Activated T-cell treated with anti-CD3 and anti-CD28 coated beads, Interleukin-2, amount 50 U/mL, for 1 hour (primary cell): ENCODE data around the gene AGBL4.

Experiments
- DNase-seq: peaks from one replicate; pipeline ENCODE4 v3.0.0-alpha.2; 2020

AGBL4 gene

GRCh38 chr1:49694251-49694827 lies 329.4 kb downstream of the AGBL4 start:
- no peak for DNase-seq

DNA sequence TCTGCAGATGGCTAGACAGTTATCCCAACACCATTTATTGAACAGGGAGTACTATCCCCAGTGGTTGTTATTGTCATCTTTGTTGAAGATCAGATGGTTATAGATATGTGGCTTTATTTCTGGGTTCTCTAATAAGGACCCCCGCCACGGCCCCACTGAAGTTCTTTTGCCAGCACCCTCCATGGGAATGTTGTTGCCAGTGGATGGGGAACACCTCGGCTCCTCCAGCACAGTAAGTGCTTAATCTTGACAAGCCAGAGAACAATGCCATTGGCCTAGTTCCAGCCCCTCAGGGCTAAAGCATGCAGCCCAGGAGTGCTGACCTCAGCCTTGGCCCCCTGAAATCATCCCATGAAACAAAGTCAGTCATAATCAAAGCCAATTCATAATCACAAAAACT lies 337.6 kb downstream of the AGBL4 start:
- no peak for DNase-seq

GRCh38 chr1:49677706-49678105 lies 346.0 kb downstream of the AGBL4 start:
- DNase-seq: no peak

GRCh38 chr1:49651136-49651535 lies 372.6 kb downstream of the AGBL4 start:
- DNase-seq: no peak

- no peak for DNase-seq
Measured at GRCh38 chr1:49630156-49630555, 393.6 kb downstream of the AGBL4 start.

GRCh38 chr1:49627781-49628180 lies 396.0 kb downstream of the AGBL4 start:
- no peak for DNase-seq

- no peak for DNase-seq
Measured at GRCh38 chr1:49626472-49626871, 397.3 kb downstream of the AGBL4 start.

GRCh38 chr1:49622877-49623276 lies 400.9 kb downstream of the AGBL4 start:
- no peak for DNase-seq

DNA sequence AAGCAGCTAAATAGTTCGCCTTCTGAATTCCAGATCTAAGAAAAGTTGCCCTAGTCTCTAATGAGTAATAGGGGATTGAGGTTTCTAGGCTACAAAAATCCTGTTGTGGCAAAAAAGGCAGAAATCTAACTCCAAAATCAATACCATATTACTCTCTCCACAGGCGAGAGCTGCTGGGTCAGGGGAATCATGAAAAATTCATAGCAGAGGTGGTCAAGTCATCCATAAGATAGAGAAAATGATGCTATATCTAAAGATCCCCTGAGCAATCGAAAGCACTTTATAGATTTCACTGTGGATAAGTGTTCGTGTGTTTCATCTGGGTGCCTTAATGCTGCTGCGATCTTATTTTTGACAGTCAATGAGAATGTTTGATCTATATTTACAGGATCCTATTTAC lies 417.7 kb downstream of the AGBL4 start:
- DNase-seq: no peak

GRCh38 chr1:49597436-49597835 lies 426.3 kb downstream of the AGBL4 start:
- no peak for DNase-seq

DNA sequence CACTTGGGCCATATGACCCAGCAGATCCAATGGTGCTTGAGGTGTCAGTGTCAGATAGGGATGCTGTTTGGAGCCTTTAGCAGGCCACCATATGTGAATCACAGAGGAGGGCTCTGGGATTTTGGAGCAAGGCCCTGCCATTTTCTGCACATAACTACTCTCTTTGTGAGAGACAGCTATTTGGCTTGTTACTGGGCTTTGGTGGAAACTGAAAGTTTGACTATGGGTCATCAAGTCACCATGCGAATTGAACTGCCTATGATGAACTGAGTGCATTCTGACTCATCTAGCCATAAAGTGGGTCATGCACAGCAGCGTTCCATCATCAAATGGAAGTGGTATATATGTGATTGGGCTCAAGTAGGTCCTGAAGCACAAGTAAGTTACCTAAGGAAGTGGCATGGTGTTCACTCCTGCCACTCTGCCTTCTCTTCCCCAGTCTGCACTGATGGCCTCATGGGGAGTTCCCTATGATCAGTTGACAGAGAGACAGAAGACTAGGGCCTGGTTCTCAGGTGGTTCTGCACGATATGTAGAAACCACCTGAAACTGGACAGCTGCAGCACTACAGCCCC lies 447.3 kb downstream of the AGBL4 start:
- DNase-seq: no peak

- DNase-seq: no peak
Measured at GRCh38 chr1:49556676-49557234, 467.0 kb downstream of the AGBL4 start.

GRCh38 chr1:49552101-49552500 lies 471.7 kb downstream of the AGBL4 start:
- DNase-seq: no peak

DNA sequence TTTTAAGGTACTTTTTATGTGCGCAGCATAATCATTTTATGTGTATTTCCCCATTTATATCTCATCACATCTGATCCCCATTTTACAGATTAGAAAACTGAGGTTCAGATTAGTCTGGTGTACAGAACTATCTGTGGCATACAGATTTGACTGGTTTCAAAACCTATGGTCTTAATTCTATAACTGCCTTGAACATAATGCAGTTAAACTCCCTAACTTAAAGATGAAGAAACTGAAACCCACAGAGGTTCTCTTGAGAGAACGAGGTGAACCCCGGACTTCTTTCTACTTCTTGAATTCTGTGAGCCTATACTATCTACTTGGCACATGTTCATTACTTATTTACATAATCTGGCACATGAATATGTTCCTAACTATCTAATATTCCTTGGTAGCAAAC lies 479.1 kb downstream of the AGBL4 start:
- DNase-seq: no peak

DNA sequence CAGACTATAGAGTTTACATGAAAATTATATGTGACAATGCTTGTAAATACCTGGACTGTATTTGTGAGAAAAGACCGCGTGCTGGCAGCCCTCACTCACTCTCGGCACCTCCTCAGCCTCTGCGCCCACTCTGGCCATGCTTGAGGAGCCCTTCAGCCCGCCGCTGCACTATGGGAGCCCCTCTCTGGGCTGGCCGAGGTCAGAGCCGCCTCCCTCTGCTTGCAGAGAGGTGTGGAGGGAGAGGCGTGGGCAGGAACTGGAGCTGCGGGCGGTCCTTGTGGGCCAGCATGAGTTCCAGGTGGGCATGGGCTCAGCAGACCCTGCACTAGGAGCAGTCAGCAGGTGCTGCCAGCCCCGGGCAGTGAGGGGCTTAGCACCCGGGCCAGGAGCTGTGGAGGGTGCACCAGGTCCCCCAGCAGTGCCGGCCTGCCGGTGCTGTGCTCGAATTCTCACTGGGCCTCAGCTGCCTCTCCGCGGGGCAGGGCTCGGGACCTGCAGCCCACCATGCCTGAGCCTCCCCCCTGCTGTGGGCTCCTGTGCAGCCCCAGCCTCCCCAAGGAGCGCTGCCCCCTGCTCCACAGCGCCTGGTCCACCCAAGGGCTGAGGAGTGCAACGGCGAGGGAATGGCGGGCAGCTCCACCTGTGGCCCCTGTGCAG lies 482.5 kb downstream of the AGBL4 start:
- no peak for DNase-seq

DNA sequence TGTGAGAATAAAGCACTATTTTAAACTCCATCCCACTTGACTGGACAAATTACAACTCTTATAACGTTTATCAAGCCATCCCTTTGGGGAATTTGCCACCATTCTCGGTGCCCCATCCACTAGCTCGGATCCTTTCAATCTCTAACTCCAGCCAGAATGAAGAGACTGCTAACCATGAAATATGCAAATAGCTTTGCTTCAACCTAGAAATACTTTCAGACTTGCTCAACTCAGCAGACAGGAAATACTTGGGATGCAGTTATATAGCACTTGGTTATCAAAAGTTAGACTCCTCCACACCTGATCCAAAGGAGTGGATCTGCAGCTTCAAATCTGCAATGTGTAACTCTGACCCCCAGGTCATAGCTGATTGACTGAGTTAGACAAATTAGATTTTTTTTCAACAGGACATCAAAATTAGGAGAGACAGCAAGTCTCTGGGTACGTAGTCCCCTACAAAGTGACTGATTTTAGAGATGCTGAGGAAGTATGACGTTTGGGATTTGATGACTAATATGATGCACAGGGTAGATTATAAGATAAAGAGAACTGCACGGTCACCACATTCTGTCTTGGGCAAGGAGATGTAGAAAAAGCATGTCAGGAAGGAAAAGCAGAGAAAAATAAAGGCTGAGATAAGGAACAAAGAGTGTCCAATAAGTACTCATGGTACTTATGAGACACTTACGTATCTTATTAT lies 496.0 kb downstream of the AGBL4 start:
- DNase-seq: no peak

- DNase-seq: no peak
Measured at GRCh38 chr1:49526672-49527071, 497.1 kb downstream of the AGBL4 start.

DNA sequence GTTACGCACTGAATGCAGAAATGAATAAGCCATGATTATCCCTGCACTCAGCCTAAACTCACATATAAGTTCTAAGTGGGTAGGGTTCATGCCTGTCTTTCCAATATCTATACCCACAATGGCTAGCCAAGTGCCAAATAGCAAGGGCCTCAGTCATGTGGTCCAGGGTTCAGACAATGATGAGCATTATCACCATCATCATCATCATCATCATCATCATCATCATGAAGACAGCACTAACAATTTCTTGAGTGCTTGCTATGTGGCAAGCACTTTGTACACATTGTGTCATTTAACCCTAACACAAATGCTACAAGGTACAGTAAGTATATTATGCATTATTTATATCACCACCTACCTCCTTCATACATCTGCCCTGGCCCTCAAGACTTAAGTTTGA lies 500.0 kb downstream of the AGBL4 start:
- DNase-seq: no peak

GRCh38 chr1:49466961-49467360 lies 556.8 kb downstream of the AGBL4 start:
- no peak for DNase-seq

DNA sequence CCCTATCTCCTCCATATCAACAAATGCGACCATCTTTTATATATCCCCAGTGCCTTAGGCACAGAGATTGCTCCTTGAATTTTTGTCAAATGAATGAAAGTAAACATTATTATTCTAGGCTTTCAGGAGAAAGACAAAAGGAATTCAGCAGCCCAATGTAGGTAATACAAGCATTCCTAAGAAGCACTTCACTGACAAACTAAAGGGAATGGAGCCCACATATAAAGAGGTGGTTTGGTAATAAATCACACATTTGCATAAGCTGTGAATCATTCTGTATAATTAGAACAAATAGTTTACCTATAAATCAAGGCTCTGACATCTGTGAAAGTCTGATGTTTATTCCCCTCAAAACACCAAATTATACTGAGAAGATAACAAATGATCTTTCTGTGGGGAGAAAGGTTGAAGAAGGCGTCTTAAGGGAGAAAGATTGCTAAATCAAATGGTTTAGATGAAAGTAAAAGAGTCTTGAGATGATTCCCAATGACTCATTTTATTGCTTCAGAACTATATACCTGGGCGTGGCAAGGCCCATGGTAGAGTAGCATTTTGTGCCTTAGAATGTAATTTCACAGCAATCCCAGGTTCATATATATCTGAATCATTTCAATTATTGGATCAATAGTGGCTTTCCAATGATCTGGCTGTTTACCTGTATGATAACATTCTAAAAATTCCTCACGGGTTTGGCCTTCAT lies 558.1 kb downstream of the AGBL4 start:
- no peak for DNase-seq

DNA sequence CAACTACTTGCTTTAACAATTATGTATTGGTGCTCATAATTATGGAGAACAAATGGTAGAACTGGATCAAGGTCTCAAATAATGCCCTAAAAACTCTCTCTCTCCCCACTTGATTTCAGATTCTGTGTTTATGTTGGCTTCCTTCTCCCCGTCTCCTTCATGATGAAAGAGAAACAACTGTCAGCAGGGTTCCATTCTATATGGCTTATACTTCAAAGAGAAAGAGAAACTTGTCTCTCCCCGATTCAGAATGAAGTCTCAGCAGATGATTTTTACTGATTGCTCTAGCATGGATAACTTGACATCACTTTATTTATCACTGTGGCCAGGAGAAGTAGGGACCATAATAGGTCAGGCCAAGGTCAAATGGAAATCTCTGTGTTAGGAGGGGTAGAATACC lies 575.6 kb downstream of the AGBL4 start:
- no peak for DNase-seq

DNA sequence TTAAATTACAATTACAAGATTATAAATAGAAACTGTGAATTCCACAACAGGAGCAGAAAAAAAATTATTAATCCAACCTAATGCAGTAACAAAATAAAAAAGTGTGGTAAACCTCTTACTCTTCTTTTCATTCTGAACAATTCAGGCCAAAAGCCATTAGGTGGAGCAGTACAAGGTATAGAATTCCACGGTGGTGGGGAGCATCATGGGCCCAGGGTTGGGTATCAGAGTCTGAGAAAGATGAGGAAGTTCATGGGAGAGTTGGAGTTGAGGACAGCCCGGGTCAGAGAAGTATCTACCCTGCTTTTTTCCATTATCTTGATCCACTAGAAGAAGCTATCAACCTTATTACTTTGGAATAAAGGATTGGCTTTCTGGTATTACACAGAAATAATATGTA lies 586.9 kb downstream of the AGBL4 start:
- DNase-seq: no peak

DNA sequence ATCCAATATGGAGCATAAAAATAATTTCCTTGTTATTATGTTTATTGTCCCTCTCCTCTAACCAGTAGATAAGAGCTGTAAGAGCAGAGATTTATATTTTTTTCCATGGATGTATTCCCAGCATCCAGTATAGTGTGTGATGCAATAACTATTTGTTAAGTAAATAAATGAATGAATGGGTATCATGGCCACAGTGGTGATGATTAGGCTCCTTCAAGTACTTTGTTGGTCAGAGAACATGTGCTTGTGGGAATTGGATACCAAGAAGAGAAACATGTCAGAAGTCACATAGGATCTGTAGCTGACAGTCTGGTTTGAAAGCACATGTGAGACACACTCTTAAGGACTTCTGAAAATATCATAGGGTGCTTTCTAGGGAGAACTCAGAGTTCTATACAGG lies 588.5 kb downstream of the AGBL4 start:
- no peak for DNase-seq
